K562 (cell line): Measurements from ENCODE around the gene RHOV. TPM values are rescaled to one million over a fixed set of nuclear protein-coding genes. Genes with fewer than 3 reads are reported as not detected.

Source experiments
- E2F1 ChIP-seq: sonication (generic); formaldehyde crosslinking; IDR thresholded peaks from 2 replicates; pipeline ENCODE4 v1.8.1; 2023; ENCODE audit warnings: mild to moderate bottlenecking, missing genetic modification reagents, moderate library complexity
- ETV6 ChIP-seq, 3 experiments: fragments of 150-350 bp in 1 of 3; sonication (generic) in 1 of 3; formaldehyde crosslinking in 1 of 3; IDR thresholded peaks; 2 replicates each; pipeline versions ENCODE4 v1.6.1 to v1.8.0; 2014 to 2022; ENCODE audit warnings: borderline replicate concordance in 2 of 3, low read depth in 2 of 3, antibody characterized with exemption in 1 of 3, low read length in 1 of 3, mild to moderate bottlenecking in 1 of 3, missing genetic modification reagents in 1 of 3
- GABPA ChIP-seq: fragments of 200-800 bp; sonication (Bioruptor generic); conservative IDR thresholded peaks from 2 replicates; pipeline ENCODE4 v1.6.1; 2016; ENCODE audit warnings: low read depth, missing genetic modification characterization, missing compliant biosample characterization
- NFIC ChIP-seq: fragments of 450-650 bp; IDR thresholded peaks from 2 replicates; pipeline ENCODE4 v1.6.1; 2017; ENCODE audit warnings: mild to moderate bottlenecking, inconsistent platforms
- NONO ChIP-seq, 2 experiments: fragments of 200-400 bp in 1 of 2; fragments of 450-650 bp in 1 of 2; formaldehyde crosslinking in 1 of 2; IDR thresholded peaks; 2 replicates each; pipeline ENCODE4 v1.6.1; 2017; ENCODE audit warnings: low read depth in 2 of 2, mild to moderate bottlenecking in 2 of 2, moderate library complexity in 2 of 2, low read length in 1 of 2
- POLR2G ChIP-seq: fragments of 200-400 bp; formaldehyde crosslinking; IDR thresholded peaks from 2 replicates; pipeline ENCODE4 v1.6.1; 2017; ENCODE audit warnings: low read depth, mild to moderate bottlenecking, antibody characterized with exemption, low read length, moderate library complexity
- POLR3A ChIP-seq: IDR thresholded peaks from 2 replicates; pipeline ENCODE4 v1.6.1; 2011; ENCODE audit warnings: borderline replicate concordance, mild to moderate bottlenecking, moderate library complexity; ENCODE audit not compliant: insufficient read length, insufficient read depth; ENCODE audit errors: extremely low read depth
- SPI1 ChIP-seq: IDR thresholded peaks from 2 replicates; pipeline ENCODE4 v1.6.1; 2011; ENCODE audit warnings: low read depth, low read length, control low read depth, borderline replicate concordance
- TEAD1 ChIP-seq, 2 experiments: fragments of 450-650 bp in 1 of 2; sonication (generic) in 1 of 2; formaldehyde crosslinking; IDR thresholded peaks; 2 replicates each; pipeline versions ENCODE4 v1.4.0 to v1.8.0; 2020 to 2022; ENCODE audit warnings: mild to moderate bottlenecking in 2 of 2, missing genetic modification reagents in 1 of 2
- ZNF740 ChIP-seq, 3 experiments: fragments of 200-800 bp in 1 of 3; sonication (Bioruptor generic) in 1 of 3; sonication (generic) in 1 of 3; formaldehyde crosslinking in 1 of 3; IDR thresholded peaks; 2 replicates each; pipeline versions ENCODE4 v1.6.1 to v1.8.0; 2016 to 2022; ENCODE audit warnings: mild to moderate bottlenecking in 2 of 3, missing compliant biosample characterization in 2 of 3, missing genetic modification characterization in 2 of 3, missing genetic modification reagents in 1 of 3
- polyA plus RNA-seq, 8 experiments: library from polyadenylated mRNA; depleted of rRNA in 4 of 8; stranded (reverse) in 5 of 8; unstranded in 3 of 8; fragments of >200 nt; fragmentation: Nextera tagmentation in 2 of 8; fragmentation: Illumina TruSeq in 1 of 8; extraction: Ambion mirVana in 2 of 8; extraction: Trizol in 1 of 8; gene quantifications; 2 replicates each; pipeline versions ENCODE4 v1.2.1 to v1.2.3, GENCODE V29; 2011 to 2014; ENCODE audit warnings: inconsistent platforms in 1 of 8, missing spikeins in 1 of 8
- total RNA-seq, 7 experiments: library from RNA; depleted of rRNA in 6 of 7; stranded (reverse); fragments of >200 nt in 6 of 7; fragmentation: Illumina TruSeq in 2 of 7; extraction: Trizol in 2 of 7; gene quantifications; 2 replicates each; pipeline versions ENCODE4 v1.2.1 to v1.2.3, GENCODE V29; 2011 to 2021; ENCODE audit warnings: low replicate concordance in 1 of 7

RHOV gene
- total and polyA plus RNA-seq, 9 of the 15 experiments (the other 6 are each of a cell fraction or from before 2014, with no cell fraction given) = 0.08 to 2.0 (median 1.1) TPM

- peak; percentile 58; the same call in 1 of the 2 replicates for TF ChIP-seq ZNF740 (CRISPR knock-in tag; IDR thresholded peaks at IDR 0.05)
- 0 out of 4 replicates have a peak, but pooled peaks of 1 of the 2 experiments have one; percentile 23 for TF ChIP-seq ZNF740 (tag; IDR thresholded peaks at IDR 0.05)
- no peak for TF ChIP-seq TEAD1 (CRISPR knock-in tag; IDR thresholded peaks at IDR 0.05)
- TF ChIP-seq GABPA = peak; percentile 70
- TF ChIP-seq NFIC = peak; percentile 41; the same call in 1 of the 2 replicates
- TF ChIP-seq ETV6 (IDR thresholded peaks at IDR 0.05; ENCODE audit: borderline replicate concordance in 1 of 2, low read depth in 2 of 2, low read length in 1 of 2) = peak; percentile 93 to 94
- TF ChIP-seq ETV6 (CRISPR knock-in tag; IDR thresholded peaks at IDR 0.05; ENCODE audit: borderline replicate concordance) = no peak
- TF ChIP-seq NONO (IDR thresholded peaks at IDR 0.05; ENCODE audit: low read depth in 2 of 2, low read length in 1 of 2) = no peak
- TF ChIP-seq SPI1 = peak; percentile 75; the same call in 1 of the 2 replicates
- TF ChIP-seq E2F1 (CRISPR knock-in tag) = no peak
- TF ChIP-seq POLR2G = peak; percentile 53
- TF ChIP-seq POLR3A = no peak
Observed at GRCh38 chr15:40906991-40907802, 33.2 kb upstream of the RHOV start (continued).
